SU-DHL-6 (cell line): Measurements from ENCODE around the gene SNAPC2.

ENCODE experiments used
- EZH2phosphoT487 ChIP-seq: fragments of 200-600 bp; sonication (generic), shearing (Covaris generic); conservative IDR thresholded peaks from 2 replicates; pipeline ENCODE4 v1.6.1; 2018; ENCODE audit warnings: mild to moderate bottlenecking, antibody characterized with exemption, low read length, moderate library complexity, mixed read lengths
- TF ChIP-seq, protein P1 (sequence below): fragments of 200-600 bp; sonication (generic); IDR thresholded peaks from one replicate; pipeline ENCODE4 v1.5.1; 2017; ENCODE audit warnings: antibody characterized with exemption, mild to moderate bottlenecking, low read length, moderate library complexity; ENCODE audit not compliant: insufficient read depth, poor library complexity, severe bottlenecking

DNA sequence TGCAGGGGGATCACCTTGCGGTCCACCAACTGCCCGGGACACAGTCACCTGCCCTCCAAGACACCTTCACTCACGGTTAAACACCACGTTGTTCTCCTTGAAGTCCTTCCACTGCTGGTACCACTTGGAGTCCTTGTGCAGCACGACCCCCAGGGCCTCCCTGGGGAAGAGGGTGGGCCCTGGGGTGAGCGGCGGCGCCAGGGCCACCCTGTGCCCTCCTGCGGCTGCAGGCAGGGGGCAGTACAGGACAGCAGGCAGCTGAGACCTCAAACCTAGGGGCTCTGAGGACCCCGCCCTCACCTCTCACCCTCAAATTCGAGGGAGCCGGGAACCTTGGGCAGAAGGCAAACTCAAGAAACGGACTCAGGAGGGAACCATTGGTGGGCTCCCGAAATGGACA, 13.3 kb downstream of the SNAPC2 start:
- TF ChIP-seq, protein P1, sequence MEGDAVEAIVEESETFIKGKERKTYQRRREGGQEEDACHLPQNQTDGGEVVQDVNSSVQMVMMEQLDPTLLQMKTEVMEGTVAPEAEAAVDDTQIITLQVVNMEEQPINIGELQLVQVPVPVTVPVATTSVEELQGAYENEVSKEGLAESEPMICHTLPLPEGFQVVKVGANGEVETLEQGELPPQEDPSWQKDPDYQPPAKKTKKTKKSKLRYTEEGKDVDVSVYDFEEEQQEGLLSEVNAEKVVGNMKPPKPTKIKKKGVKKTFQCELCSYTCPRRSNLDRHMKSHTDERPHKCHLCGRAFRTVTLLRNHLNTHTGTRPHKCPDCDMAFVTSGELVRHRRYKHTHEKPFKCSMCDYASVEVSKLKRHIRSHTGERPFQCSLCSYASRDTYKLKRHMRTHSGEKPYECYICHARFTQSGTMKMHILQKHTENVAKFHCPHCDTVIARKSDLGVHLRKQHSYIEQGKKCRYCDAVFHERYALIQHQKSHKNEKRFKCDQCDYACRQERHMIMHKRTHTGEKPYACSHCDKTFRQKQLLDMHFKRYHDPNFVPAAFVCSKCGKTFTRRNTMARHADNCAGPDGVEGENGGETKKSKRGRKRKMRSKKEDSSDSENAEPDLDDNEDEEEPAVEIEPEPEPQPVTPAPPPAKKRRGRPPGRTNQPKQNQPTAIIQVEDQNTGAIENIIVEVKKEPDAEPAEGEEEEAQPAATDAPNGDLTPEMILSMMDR = no peak
- TF ChIP-seq EZH2phosphoT487 = no peak
